ENCODE results near the gene DDX4.

- TF ChIP-seq HDGF (IDR thresholded peaks at IDR 0.05; ENCODE audit: borderline replicate concordance) (no peak), FOXM1 (IDR thresholded peaks at IDR 0.05; ENCODE audit: borderline replicate concordance) (no peak), SP1 (IDR thresholded peaks at IDR 0.05) (no peak), TARDBP (IDR thresholded peaks at IDR 0.05) (no peak), BHLHE40 (IDR thresholded peaks at IDR 0.05; ENCODE audit: borderline replicate concordance) (no peak), FOXA1 (IDR thresholded peaks at IDR 0.05) (no peak), PKNOX1 (IDR thresholded peaks at IDR 0.05) (no peak), SUZ12 (IDR thresholded peaks at IDR 0.05) (no peak), NFRKB (IDR thresholded peaks at IDR 0.05) (no peak), ARNT (IDR thresholded peaks at IDR 0.05) (no peak), ZNF384 (IDR thresholded peaks at IDR 0.05) (no peak), ELF4 (IDR thresholded peaks at IDR 0.05) (no peak)
Observed at GRCh38 chr5:55763746-55764420, 26.0 kb downstream of the DDX4 start.
